NCI-H1417 treated with DMSO at 0.1 percent for 48 hours (cell line): ENCODE data around the gene PNMA6A.
"Not testable (repeated sequence)": the region's sequence is repeated elsewhere in the genome, so short reads cannot be mapped to it uniquely, and the experiment has no call there.

Experiments used
- DNase-seq: peaks from one replicate; lab custom pipeline; 2025; lab: John Stamatoyannopoulos, UW

The PNMA6A gene

GRCh38 chrX:153071909-153072583, at the start of gene PNMA6A:
Gene PNMA6A (plus strand): TSS chrX:153072454. CDS start chrX:153073063, 609 bp downstream.
- not testable (repeated sequence) for DNase-seq

GRCh38 chrX:153026501-153026900, 45.8 kb upstream of the PNMA6A start:
- DNase-seq, result not testable (repeated sequence)

GRCh38 chrX:153028487-153028886, 43.8 kb upstream of the PNMA6A start:
- not testable (repeated sequence) for DNase-seq

- no peak for DNase-seq
Observed at GRCh38 chrX:153029162-153029561, 43.1 kb upstream of the PNMA6A start.

- no peak for DNase-seq
Observed at GRCh38 chrX:153029875-153030274, 42.4 kb upstream of the PNMA6A start.

- DNase-seq, result no peak
Observed at GRCh38 chrX:153030801-153031200, 41.5 kb upstream of the PNMA6A start.

- DNase-seq, result peak; percentile 9
Observed at GRCh38 chrX:153032397-153033118, 39.7 kb upstream of the PNMA6A start.

GRCh38 chrX:153049093-153049492, 23.2 kb upstream of the PNMA6A start:
- no peak for DNase-seq

- no peak for DNase-seq
Observed at GRCh38 chrX:153052534-153052933, 19.7 kb upstream of the PNMA6A start.

GRCh38 chrX:153055871-153056749, 16.1 kb upstream of the PNMA6A start, which contains the start of gene PNMA3:
Gene PNMA3 (plus strand): TSS chrX:153056470. CDS start chrX:153057056, 586 bp downstream.
- DNase-seq, result no peak

GRCh38 chrX:153057281-153057680, 15.0 kb upstream of the PNMA6A start:
- no peak for DNase-seq

- no peak for DNase-seq
Observed at GRCh38 chrX:153059191-153060094, 12.8 kb upstream of the PNMA6A start.

- DNase-seq, result no peak
Observed at GRCh38 chrX:153060095-153060445, 12.2 kb upstream of the PNMA6A start.

GRCh38 chrX:153061732-153062131, 10.5 kb upstream of the PNMA6A start:
- no peak for DNase-seq

GRCh38 chrX:153063315-153063714, 8.9 kb upstream of the PNMA6A start:
- no peak for DNase-seq

- no peak for DNase-seq
Observed at GRCh38 chrX:153064061-153064460, 8.2 kb upstream of the PNMA6A start.

GRCh38 chrX:153065389-153065788, 6.9 kb upstream of the PNMA6A start:
- no peak for DNase-seq

GRCh38 chrX:153066402-153066801, 5.9 kb upstream of the PNMA6A start:
- DNase-seq, result not testable (repeated sequence)

GRCh38 chrX:153073331-153073730, 1.1 kb downstream of the PNMA6A start:
- not testable (repeated sequence) for DNase-seq

- DNase-seq, result no peak
Observed at GRCh38 chrX:153074262-153074899, 2.1 kb downstream of the PNMA6A start.

GRCh38 chrX:153074935-153075334, 2.7 kb downstream of the PNMA6A start:
- no peak for DNase-seq
